ENCODE results near the gene SIDT1.

The SIDT1 gene

DNA sequence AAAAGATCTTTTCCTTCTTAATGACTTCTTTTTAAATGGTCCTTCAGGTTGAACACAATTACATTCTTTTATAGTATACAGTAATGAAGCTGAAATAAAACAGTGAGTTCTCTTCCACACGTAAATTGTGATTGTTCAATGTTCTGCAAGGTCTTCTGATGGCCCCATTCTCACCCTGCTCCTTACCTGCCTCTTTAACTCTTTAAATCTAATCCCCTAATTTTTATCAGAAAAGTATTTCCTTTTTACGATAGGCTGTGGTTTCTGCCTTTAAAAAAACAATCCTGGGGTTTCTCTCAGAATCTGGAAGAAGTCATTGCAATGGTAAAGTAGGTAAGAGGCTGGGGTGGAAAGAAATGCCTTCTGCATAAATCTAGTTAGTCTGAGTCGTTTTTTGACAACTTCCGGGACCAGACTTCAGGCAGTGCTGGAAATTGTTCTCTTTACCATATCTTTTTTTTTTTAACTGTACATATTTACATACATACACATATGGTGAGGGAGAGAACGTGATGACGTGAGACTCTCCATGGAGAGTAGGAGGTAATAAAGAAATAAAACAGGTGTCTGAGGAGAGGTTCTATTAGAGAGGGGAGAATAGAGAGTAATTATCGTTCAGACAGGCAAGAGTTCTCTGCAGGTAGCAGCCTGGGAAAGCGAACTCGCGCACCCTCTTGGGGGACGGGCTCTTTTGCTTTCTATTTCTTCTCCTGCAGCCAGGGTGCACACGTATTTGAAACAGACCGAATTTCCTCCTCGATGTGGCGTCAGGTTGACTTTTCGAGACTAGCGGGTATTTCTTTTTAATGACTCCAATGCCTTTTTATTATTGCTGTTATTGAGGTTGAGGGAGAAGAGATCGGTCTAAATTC, at the start of gene SIDT1:
Gene SIDT1 (plus strand): TSS at position 730 of the 872 bp plus-strand sequence. CDS start 467 bp downstream, outside the sequence.
- H3K27ac ChIP-seq (ENCODE audit: low read length) = no peak within 1 kb of the TSS
- H3K36me3 ChIP-seq (ENCODE audit: insufficient read depth, low read depth, low read length) = no peaks in the 10 kb centered on the region
- peak within 1 kb of the TSS; percentile 38 for H3K9ac ChIP-seq (ENCODE audit: low read depth, low read length)
- H3K27me3 ChIP-seq (ENCODE audit: insufficient read depth, low read length) = peaks cover 92% of the 10 kb centered on the region
- H3K4me1 ChIP-seq (ENCODE audit: insufficient read depth, low read length) = no peaks in the 10 kb centered on the region; the same call in 1 of the 2 replicates
- peak within 1 kb of the TSS; percentile 73 for H3K4me3 ChIP-seq (ENCODE audit: low read length)
- H3K9me3 ChIP-seq (ENCODE audit: insufficient read depth, low read depth, low read length) = no peaks in the 10 kb centered on the region

DNA sequence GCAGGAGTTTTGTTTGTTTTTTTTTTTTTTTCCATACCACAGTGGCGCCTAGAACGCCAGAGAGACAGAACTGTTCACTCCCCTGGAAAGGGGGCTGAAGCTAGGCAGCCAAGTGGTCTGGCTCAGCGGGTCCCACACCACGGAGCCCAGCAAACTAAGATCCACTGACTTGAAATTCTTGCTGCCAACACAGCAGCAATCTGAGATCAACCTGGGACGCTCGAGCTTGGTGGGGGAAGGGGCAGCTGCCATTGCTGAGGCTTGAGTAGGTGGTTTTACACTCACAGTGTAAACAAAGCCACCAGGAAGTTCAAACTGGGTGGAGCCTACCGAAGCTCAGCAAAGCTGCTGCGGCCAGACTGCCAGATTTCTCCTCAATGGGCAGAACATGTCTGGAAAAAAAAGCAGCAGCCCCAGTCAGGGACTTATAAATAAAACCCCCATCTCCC, 47.2 kb upstream of the SIDT1 start:
- H3K27me3 ChIP-seq (ENCODE audit: insufficient read depth, low read length) = no peaks in the 10 kb centered on the region
- no peak overlapping the region for H3K9ac ChIP-seq (ENCODE audit: low read depth, low read length)
- H3K4me1 ChIP-seq (ENCODE audit: insufficient read depth, low read length) = no peaks in the 10 kb centered on the region
- H3K27ac ChIP-seq (ENCODE audit: low read length) = no peak overlapping the region
- H3K36me3 ChIP-seq (ENCODE audit: insufficient read depth, low read depth, low read length) = peaks cover 16% of the 10 kb centered on the region; the same call in 1 of the 2 replicates
- H3K4me3 ChIP-seq (ENCODE audit: low read length) = no peak overlapping the region
- no peaks in the 10 kb centered on the region for H3K9me3 ChIP-seq (ENCODE audit: insufficient read depth, low read depth, low read length)

DNA sequence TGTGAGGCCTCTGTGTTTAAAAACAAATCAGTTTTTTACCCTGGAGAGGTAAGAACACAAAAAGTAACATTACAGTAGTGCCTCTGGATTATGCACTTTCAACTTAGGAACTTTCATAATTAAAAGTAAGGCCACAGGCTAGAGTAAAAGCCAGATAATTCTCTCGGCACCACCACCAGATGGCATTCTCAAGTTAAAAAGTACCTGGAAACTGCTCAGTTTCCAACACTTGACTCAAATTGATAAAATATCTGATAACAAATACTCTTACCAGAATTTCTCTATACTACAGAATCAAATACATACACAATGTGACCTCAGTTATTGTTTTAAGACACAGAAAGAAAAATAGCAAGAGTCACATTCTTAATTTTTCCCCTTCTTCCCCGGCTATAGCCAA, 37.3 kb upstream of the SIDT1 start:
- Histone ChIP-seq H3K27ac (ENCODE audit: low read length) (no peak overlapping the region), H3K9me3 (ENCODE audit: insufficient read depth, low read depth, low read length) (no peaks in the 10 kb centered on the region), H3K4me1 (ENCODE audit: insufficient read depth, low read length) (no peaks in the 10 kb centered on the region), H3K27me3 (ENCODE audit: insufficient read depth, low read length) (no peaks in the 10 kb centered on the region), H3K36me3 (ENCODE audit: insufficient read depth, low read depth, low read length) (peaks cover 38% of the 10 kb centered on the region), H3K4me3 (ENCODE audit: low read length) (no peak overlapping the region), H3K9ac (ENCODE audit: low read depth, low read length) (no peak overlapping the region)

DNA sequence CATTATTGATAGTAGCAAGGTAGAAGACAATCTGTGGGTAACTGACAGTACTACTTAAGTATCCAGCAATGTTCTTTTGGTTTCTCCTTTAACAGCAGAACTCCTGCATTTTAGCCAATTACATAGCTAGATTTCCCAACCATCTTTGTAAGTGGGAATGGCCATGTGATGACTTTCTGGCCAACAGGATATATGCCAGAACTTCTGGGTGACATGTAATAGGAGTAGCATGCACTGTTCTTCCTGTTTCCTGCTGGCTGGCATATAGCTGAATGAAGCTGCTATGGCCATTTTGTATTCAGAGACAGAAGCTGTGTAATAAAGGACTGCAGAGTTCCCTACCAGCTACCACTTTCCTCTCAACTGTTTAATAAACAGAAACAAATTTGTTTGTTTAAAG, 35.4 kb upstream of the SIDT1 start:
- Histone ChIP-seq H3K9me3 (ENCODE audit: insufficient read depth, low read depth, low read length) (no peaks in the 10 kb centered on the region), H3K27ac (ENCODE audit: low read length) (no peak overlapping the region), H3K4me1 (ENCODE audit: insufficient read depth, low read length) (no peaks in the 10 kb centered on the region), H3K36me3 (ENCODE audit: insufficient read depth, low read depth, low read length) (peaks cover 34% of the 10 kb centered on the region), H3K4me3 (ENCODE audit: low read length) (no peak overlapping the region), H3K9ac (ENCODE audit: low read depth, low read length) (no peak overlapping the region), H3K27me3 (ENCODE audit: insufficient read depth, low read length) (no peaks in the 10 kb centered on the region)

DNA sequence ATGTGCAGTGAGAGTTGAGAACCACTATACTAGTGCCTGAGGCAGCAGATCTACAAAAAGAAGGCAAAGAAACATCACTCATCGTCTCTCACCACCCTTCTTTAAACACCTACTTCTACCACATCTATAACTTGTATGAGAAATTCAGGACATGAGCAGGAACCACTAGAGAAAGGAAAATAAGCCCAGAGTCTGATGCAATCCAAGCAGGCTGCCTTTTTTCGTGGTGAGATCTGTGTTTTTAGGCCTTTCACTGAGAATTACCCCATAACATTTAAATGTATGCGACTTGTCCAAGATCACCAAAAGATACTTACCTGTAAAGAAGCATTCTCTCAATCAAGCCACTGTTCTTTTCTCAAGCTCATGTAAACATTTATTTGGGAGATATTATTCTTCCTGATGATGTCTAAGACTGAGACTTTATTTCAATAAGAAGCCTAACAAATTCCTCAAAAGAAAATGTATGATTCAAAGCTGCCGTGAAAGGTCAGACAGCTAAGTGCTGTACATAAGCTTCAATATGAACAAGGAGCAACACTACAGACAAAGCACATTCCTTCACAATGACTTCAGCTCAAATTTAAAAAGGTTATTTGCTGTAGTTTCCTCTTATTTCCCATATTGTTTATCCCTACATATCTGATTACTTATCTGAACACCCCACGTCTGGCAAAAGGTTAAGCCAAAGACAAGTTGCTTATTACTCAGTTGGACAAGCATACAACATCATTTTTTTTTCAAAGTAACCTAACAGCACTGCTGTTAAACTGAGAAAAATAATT, 33.9 kb upstream of the SIDT1 start:
- Histone ChIP-seq H3K9ac (ENCODE audit: low read depth, low read length) (no peak overlapping the region), H3K27me3 (ENCODE audit: insufficient read depth, low read length) (no peaks in the 10 kb centered on the region), H3K27ac (ENCODE audit: low read length) (no peak overlapping the region), H3K4me3 (ENCODE audit: low read length) (no peak overlapping the region), H3K36me3 (ENCODE audit: insufficient read depth, low read depth, low read length) (peaks cover 19% of the 10 kb centered on the region), H3K4me1 (ENCODE audit: insufficient read depth, low read length) (no peaks in the 10 kb centered on the region), H3K9me3 (ENCODE audit: insufficient read depth, low read depth, low read length) (no peaks in the 10 kb centered on the region)

DNA sequence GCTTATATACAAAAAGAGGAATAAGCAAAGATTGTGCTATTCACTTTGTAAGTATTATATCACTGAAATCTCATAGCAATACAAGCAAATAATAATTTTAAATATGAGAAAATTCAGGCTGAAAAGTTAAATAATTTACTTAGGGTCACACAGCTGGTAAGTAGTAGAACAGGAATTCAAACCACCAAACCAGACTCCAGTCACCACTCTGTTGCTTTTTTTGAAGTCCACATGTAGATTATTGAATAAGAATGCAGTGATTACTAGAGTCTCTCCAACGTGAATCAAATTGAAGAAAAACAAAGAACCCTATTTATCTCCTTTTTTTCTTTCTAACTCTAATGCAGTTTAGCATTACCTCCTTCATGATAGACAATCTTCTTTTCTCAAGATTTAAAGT, 33.3 kb upstream of the SIDT1 start:
- no peak overlapping the region for H3K4me3 ChIP-seq (ENCODE audit: low read length)
- H3K27ac ChIP-seq (ENCODE audit: low read length) = no peak overlapping the region
- H3K36me3 ChIP-seq (ENCODE audit: insufficient read depth, low read depth, low read length) = peaks cover 18% of the 10 kb centered on the region
- H3K27me3 ChIP-seq (ENCODE audit: insufficient read depth, low read length) = no peaks in the 10 kb centered on the region
- no peaks in the 10 kb centered on the region for H3K9me3 ChIP-seq (ENCODE audit: insufficient read depth, low read depth, low read length)
- no peaks in the 10 kb centered on the region for H3K4me1 ChIP-seq (ENCODE audit: insufficient read depth, low read length)
- no peak overlapping the region for H3K9ac ChIP-seq (ENCODE audit: low read depth, low read length)

DNA sequence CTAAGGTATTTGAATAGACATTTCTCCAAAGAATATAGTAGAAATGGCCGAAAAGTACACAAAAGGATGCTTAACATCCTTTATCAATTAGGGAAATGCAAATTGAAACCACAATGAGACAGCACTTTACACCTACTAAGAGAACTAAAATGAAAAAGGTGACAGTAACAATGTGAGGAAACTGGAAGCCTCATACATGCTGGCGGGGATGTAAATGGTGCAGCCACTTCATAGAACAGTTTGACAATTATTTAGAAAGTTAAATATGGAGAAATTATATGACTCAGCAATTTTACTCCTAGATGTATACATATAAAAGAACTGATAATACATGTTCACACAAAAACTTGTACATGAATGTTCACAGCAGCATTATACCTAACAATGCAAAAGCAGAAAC, 30.8 kb upstream of the SIDT1 start:
- Histone ChIP-seq H3K4me1 (ENCODE audit: insufficient read depth, low read length) (no peaks in the 10 kb centered on the region), H3K27ac (ENCODE audit: low read length) (no peak overlapping the region), H3K27me3 (ENCODE audit: insufficient read depth, low read length) (no peaks in the 10 kb centered on the region), H3K4me3 (ENCODE audit: low read length) (no peak overlapping the region), H3K36me3 (ENCODE audit: insufficient read depth, low read depth, low read length) (peaks cover 21% of the 10 kb centered on the region), H3K9me3 (ENCODE audit: insufficient read depth, low read depth, low read length) (no peaks in the 10 kb centered on the region), H3K9ac (ENCODE audit: low read depth, low read length) (no peak overlapping the region)

DNA sequence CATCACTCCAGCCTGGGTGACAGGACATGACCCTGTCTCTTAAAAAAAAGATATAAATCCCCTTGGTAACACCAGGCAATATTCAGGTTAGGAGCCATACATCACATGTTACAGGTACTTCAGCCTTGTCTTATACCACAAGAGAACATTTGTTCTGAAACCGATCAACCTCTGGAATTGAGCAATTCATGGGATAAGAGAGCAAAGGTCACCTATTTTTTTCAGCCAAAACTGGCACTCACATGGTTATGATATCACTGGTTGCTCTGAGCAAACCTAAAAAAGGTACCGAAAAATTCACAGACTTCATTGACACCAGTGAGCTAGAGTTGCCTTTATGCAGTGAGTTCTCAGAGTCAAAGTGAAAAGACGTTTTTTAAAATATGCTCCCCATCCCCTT, 26.5 kb upstream of the SIDT1 start:
- Histone ChIP-seq H3K4me1 (ENCODE audit: insufficient read depth, low read length) (no peaks in the 10 kb centered on the region), H3K4me3 (ENCODE audit: low read length) (no peak overlapping the region), H3K27me3 (ENCODE audit: insufficient read depth, low read length) (no peaks in the 10 kb centered on the region), H3K36me3 (ENCODE audit: insufficient read depth, low read depth, low read length) (peaks cover 8% of the 10 kb centered on the region), H3K27ac (ENCODE audit: low read length) (no peak overlapping the region), H3K9me3 (ENCODE audit: insufficient read depth, low read depth, low read length) (no peaks in the 10 kb centered on the region), H3K9ac (ENCODE audit: low read depth, low read length) (no peak overlapping the region)

DNA sequence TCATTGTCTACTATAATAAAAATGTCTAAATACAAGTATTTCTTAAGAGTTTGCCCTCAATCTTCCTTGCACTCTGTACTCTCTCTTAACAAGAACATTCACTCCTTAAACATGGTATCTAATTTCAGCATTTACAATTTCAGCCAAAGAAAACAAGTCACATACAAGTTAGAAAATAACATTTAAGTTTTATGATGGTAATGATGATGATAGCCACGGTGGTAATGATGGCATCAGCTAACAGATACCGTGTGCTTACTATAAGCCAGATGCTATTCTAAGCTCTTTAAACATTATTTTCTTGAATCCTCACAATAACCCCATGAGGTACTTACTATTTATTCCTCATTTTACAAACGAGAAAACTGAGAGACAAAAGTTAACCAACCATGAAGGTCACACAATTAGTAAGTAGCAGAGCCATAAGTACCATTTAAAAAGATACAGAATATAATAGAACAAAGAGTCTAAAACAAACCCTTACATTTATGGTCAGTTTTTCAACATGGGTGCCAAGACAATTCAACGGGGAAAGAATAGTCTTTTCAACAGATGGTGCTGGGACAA, 24.8 kb upstream of the SIDT1 start:
- Histone ChIP-seq H3K9me3 (ENCODE audit: insufficient read depth, low read depth, low read length) (no peaks in the 10 kb centered on the region), H3K27me3 (ENCODE audit: insufficient read depth, low read length) (no peaks in the 10 kb centered on the region), H3K27ac (ENCODE audit: low read length) (no peak overlapping the region), H3K9ac (ENCODE audit: low read depth, low read length) (no peak overlapping the region), H3K36me3 (ENCODE audit: insufficient read depth, low read depth, low read length) (peaks cover 8% of the 10 kb centered on the region), H3K4me3 (ENCODE audit: low read length) (no peak overlapping the region), H3K4me1 (ENCODE audit: insufficient read depth, low read length) (no peaks in the 10 kb centered on the region)

DNA sequence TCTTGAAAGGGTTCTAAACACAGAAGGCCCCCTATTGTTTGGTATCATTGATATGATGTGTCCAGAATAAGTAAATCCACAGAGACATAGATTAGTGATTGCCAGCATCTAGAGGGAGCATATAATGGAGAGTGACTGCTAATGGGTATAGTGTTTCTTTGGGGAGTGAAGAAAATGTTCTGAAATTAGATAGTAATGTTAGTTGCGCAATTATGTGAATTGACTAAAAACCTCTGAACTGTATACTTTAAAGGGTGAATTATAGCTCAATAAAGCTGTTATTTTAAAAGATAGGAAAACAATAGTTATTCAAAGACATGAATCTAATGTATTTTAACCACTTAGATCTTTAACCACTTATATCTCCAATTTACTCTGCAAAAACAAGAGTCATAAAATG, 23.4 kb upstream of the SIDT1 start:
- Histone ChIP-seq H3K9me3 (ENCODE audit: insufficient read depth, low read depth, low read length) (no peaks in the 10 kb centered on the region), H3K4me1 (ENCODE audit: insufficient read depth, low read length) (peaks cover 4% of the 10 kb centered on the region; the same call in 1 of the 2 replicates), H3K27me3 (ENCODE audit: insufficient read depth, low read length) (no peaks in the 10 kb centered on the region), H3K4me3 (ENCODE audit: low read length) (no peak overlapping the region), H3K36me3 (ENCODE audit: insufficient read depth, low read depth, low read length) (peaks cover 8% of the 10 kb centered on the region), H3K27ac (ENCODE audit: low read length) (no peak overlapping the region), H3K9ac (ENCODE audit: low read depth, low read length) (no peak overlapping the region)

DNA sequence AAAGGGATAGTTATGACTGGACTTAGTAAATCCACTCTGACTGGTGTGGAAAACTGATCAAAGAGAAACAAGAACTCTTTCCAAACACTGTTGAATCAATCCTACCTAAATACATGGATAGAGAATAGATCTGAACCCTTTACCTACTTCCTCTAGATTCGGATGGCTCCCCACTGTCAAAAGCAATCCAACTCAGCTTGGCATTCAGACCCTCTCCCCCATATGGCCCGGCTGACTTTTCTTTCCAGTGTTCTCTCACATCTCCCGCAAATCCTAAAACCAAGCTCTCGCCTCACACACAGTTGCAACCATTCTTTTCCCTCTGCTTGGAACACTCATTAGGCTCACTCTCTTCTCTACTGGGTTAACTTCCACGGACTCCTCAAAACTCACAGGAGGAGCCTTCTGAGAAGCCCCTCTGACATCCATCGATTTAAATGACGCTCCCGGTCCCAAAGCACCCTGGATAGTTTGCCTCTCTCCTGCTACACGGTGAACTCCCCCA, 18.0 kb upstream of the SIDT1 start:
- no peaks in the 10 kb centered on the region for H3K9me3 ChIP-seq (ENCODE audit: insufficient read depth, low read depth, low read length)
- peaks cover 19% of the 10 kb centered on the region for H3K27me3 ChIP-seq (ENCODE audit: insufficient read depth, low read length)
- no peaks in the 10 kb centered on the region for H3K36me3 ChIP-seq (ENCODE audit: insufficient read depth, low read depth, low read length)
- peak overlapping the region; percentile 83; the same call in 1 of the 2 replicates for H3K9ac ChIP-seq (ENCODE audit: low read depth, low read length)
- H3K4me3 ChIP-seq (ENCODE audit: low read length) = peak overlapping the region; percentile 88
- no peak overlapping the region for H3K27ac ChIP-seq (ENCODE audit: low read length)
- peaks cover 7% of the 10 kb centered on the region; the same call in 1 of the 2 replicates for H3K4me1 ChIP-seq (ENCODE audit: insufficient read depth, low read length)
